ACC112 (cell line): ENCODE data around the gene HBS1L.
A peak's percentile ranks its signal among the peaks of the same experiment; 100 is the strongest.

Experiments used
- H2AFZ ChIP-seq: fragments of 200-600 bp; sonication (generic); one replicate; pipeline ENCODE4 v1.6.0; 2017; ENCODE audit warnings: antibody characterized with exemption, low read length; ENCODE audit not compliant: unreplicated experiment
- H3K27ac ChIP-seq: fragments of 200-600 bp; sonication (generic); 2 replicates; pipeline ENCODE4 v1.5.1; 2014; ENCODE audit warnings: low read depth, mild to moderate bottlenecking, antibody characterized with exemption, low read length, moderate library complexity
- H3K27me3 ChIP-seq: fragments of 200-600 bp; sonication (generic); 2 replicates; pipeline ENCODE4 v1.6.1; 2014; ENCODE audit warnings: mild to moderate bottlenecking, antibody characterized with exemption, low read length, moderate library complexity, mixed read lengths; ENCODE audit not compliant: insufficient read depth
- H3K36me3 ChIP-seq: fragments of 200-600 bp; sonication (generic); 2 replicates; pipeline ENCODE4 v1.6.1; 2016; ENCODE audit warnings: mild to moderate bottlenecking, antibody characterized with exemption, low read length, moderate library complexity, mixed read lengths; ENCODE audit not compliant: insufficient read depth
- H3K4me1 ChIP-seq: fragments of 200-600 bp; sonication (generic); one replicate; pipeline ENCODE4 v1.6.1; 2016; ENCODE audit warnings: low read length, mixed read lengths; ENCODE audit not compliant: insufficient read depth, unreplicated experiment, control insufficient read depth
- H3K4me3 ChIP-seq: fragments of 200-600 bp; sonication (generic); 2 replicates; pipeline ENCODE4 v1.5.1; 2014; ENCODE audit warnings: mild to moderate bottlenecking, low read depth, low read length
- H3K79me2 ChIP-seq: fragments of 200-600 bp; sonication (generic); one replicate; pipeline ENCODE4 v1.6.0; 2016; ENCODE audit warnings: low read length; ENCODE audit not compliant: control insufficient read depth, unreplicated experiment, insufficient read depth

Gene HBS1L

DNA sequence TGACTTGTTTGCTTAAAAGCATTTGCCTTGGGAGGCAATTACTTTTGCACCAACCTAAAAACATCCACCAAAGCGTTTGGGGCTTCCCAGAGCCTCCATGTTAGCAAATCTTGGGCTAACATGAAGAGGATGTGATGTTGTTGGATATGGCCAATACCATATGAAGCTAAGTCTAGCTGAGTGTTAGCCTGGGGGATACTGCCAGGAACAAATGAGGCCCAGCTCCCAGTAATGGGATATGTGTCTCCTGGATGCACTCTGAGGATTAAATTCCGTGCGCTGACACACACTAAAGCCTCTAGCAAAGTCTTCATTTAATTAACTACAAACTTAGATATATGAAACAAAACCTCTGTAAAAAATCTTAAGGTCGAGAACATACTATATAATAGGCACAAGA, 35.3 kb upstream of the HBS1L start:
- H3K79me2 ChIP-seq, result no peaks in the 10 kb centered on the region
- no peaks in the 10 kb centered on the region for H3K36me3 ChIP-seq
- no peak overlapping the region for H3K27ac ChIP-seq
- no peak overlapping the region for H3K4me3 ChIP-seq
- peaks cover 4% of the 10 kb centered on the region for H3K4me1 ChIP-seq
- 0 out of 2 replicates have a peak, but pooled peaks cover 4% of the 10 kb centered on the region for H3K27me3 ChIP-seq
- H2AFZ ChIP-seq, result no peak overlapping the region

DNA sequence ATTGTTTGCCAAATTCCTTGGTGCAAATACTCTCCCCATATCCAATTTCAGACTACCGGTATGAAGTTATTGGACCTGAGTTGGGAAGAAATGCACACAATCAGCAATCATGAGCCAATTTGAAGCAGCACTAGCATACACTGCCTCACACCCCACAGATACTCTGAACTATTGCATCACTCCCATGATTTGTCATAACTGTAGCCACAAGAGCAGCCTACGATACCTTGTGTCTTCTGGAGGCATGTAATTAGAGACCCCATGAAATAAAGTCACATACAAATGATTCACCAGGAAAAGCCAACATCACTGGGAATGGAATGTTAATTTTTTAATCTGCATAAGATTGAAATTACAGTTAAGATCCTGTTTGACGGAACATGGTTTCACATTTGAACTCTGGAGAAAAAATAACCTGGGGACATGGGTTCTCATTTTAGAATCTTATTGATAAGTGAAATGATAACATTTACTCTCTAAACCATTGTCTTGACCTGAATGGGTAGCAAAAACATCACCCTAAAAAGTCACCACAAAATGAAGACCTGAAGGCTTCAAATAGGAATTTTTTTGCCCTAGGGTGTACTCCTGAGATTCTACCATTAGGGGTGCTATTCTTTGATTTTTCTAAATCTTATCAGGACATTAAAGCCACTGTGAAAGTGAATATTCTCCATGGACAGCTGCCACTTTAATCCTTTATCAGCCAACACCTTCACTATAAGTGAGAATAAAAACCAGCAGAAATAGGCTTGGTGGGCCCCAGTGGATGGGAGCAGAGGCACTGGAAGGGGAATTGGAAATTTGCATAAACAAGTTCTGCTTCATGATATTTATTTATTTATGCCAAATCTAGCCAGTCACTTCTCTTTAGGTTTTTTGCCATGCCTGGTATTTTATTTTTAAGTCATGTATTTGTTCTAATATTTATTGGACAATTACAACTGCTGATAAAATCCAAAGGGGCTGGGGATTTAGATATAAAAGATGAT, 34.5 kb upstream of the HBS1L start:
- Histone ChIP-seq H3K79me2 (no peaks in the 10 kb centered on the region), H2AFZ (peak overlapping the region; percentile 8), H3K36me3 (no peaks in the 10 kb centered on the region), H3K4me1 (peaks cover 4% of the 10 kb centered on the region), H3K4me3 (peak overlapping the region; percentile 31), H3K27me3 (0 out of 2 replicates have a peak, but pooled peaks cover 4% of the 10 kb centered on the region), H3K27ac (no peak overlapping the region)

GRCh38 chr6:135088281-135088680, 33.7 kb upstream of the HBS1L start:
- Histone ChIP-seq H3K79me2 (no peaks in the 10 kb centered on the region), H2AFZ (no peak overlapping the region), H3K4me3 (no peak overlapping the region), H3K27ac (no peak overlapping the region), H3K36me3 (no peaks in the 10 kb centered on the region), H3K4me1 (peaks cover 4% of the 10 kb centered on the region), H3K27me3 (0 out of 2 replicates have a peak, but pooled peaks cover 4% of the 10 kb centered on the region)

GRCh38 chr6:135087803-135088202, 33.2 kb upstream of the HBS1L start:
- Histone ChIP-seq H3K4me3 (no peak overlapping the region), H3K36me3 (no peaks in the 10 kb centered on the region), H3K27ac (no peak overlapping the region), H3K27me3 (0 out of 2 replicates have a peak, but pooled peaks cover 2% of the 10 kb centered on the region), H2AFZ (no peak overlapping the region), H3K4me1 (peaks cover 4% of the 10 kb centered on the region), H3K79me2 (no peaks in the 10 kb centered on the region)

- Histone ChIP-seq H2AFZ (no peak overlapping the region), H3K27ac (no peak overlapping the region), H3K4me3 (no peak overlapping the region)
Observed at GRCh38 chr6:135087403-135087802, 32.8 kb upstream of the HBS1L start.

GRCh38 chr6:135086414-135086764, 31.8 kb upstream of the HBS1L start:
- H3K4me1 ChIP-seq, result peaks cover 4% of the 10 kb centered on the region
- no peaks in the 10 kb centered on the region for H3K36me3 ChIP-seq
- H2AFZ ChIP-seq, result peak overlapping the region; percentile 67
- H3K4me3 ChIP-seq, result peak overlapping the region; percentile 27; the same call in 1 of the 2 replicates
- no peaks in the 10 kb centered on the region for H3K27me3 ChIP-seq
- H3K79me2 ChIP-seq, result no peaks in the 10 kb centered on the region
- no peak overlapping the region for H3K27ac ChIP-seq

More at GRCh38 chr6:135087403-135087802, 32.8 kb upstream of the HBS1L start:
- Histone ChIP-seq H3K27me3 (no peaks in the 10 kb centered on the region), H3K79me2 (no peaks in the 10 kb centered on the region), H3K4me1 (peaks cover 4% of the 10 kb centered on the region), H3K36me3 (no peaks in the 10 kb centered on the region)

DNA sequence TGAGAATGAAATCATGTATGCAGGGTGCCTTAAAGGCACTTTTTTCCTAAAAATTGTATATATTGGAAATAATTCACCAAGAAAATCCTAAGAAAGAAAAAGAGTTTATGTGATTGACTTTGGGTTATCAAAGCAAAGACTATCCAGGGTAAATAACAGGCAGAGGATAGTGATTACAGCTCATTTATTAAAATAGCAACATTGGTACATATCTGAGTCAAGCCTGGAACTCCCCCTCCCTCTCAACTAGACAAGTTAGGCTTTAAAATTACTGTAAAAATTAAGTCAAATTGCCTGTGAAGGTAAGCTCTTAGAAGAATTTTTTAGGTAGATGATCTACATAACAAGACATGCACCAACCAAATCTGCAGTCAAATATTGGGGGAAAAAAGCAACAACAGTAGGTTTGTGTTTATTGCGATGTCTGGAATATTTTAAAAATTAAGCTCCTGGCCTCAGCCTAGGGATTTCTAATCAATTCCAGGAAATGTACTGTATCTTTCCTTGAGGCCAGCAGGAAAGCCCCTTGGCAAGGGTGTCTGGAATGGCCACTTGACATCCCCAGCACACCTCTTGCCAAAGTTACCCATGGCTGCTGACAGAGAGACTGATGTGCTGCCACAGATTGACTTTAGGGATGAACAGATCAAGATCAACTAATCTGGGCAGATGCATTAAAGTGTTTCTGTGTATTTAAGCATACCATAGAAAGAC, 31.2 kb upstream of the HBS1L start:
- Histone ChIP-seq H3K36me3 (no peaks in the 10 kb centered on the region), H3K27me3 (no peaks in the 10 kb centered on the region), H3K79me2 (no peaks in the 10 kb centered on the region), H3K4me1 (peaks cover 4% of the 10 kb centered on the region), H3K4me3 (peak overlapping the region; percentile 27; the same call in 1 of the 2 replicates), H2AFZ (peak overlapping the region; percentile 67), H3K27ac (no peak overlapping the region)

GRCh38 chr6:135084916-135085269, 30.3 kb upstream of the HBS1L start:
- Histone ChIP-seq H3K27me3 (no peaks in the 10 kb centered on the region), H3K36me3 (no peaks in the 10 kb centered on the region), H3K79me2 (no peaks in the 10 kb centered on the region), H3K27ac (no peak overlapping the region), H3K4me1 (peaks cover 4% of the 10 kb centered on the region), H2AFZ (no peak overlapping the region), H3K4me3 (no peak overlapping the region)

- Histone ChIP-seq H3K27ac (no peak overlapping the region), H3K4me3 (no peak overlapping the region), H2AFZ (no peak overlapping the region), H3K36me3 (no peaks in the 10 kb centered on the region), H3K4me1 (peaks cover 4% of the 10 kb centered on the region), H3K79me2 (no peaks in the 10 kb centered on the region), H3K27me3 (no peaks in the 10 kb centered on the region)
Observed at GRCh38 chr6:135084001-135084915, 29.6 kb upstream of the HBS1L start.

DNA sequence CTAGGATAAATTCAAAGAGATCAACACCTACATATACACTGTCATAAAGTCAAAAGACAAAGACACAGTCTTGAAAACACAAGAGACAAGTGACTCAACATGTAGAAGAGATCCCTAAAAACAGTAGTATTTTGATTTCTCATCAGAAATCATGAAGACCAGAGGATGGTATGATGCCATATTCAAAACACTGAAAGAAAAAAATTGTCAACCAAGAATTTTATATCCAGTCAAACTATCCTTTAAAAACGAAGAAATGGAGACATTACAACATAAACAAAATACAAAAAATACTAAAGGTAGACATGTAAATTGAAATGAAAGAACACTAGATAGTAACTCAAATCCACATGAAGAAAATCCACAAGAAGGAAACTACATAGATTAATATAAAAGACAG, 27.3 kb upstream of the HBS1L start:
- Histone ChIP-seq H3K79me2 (no peaks in the 10 kb centered on the region), H3K4me3 (no peak overlapping the region), H2AFZ (no peak overlapping the region), H3K4me1 (no peaks in the 10 kb centered on the region), H3K36me3 (no peaks in the 10 kb centered on the region), H3K27ac (no peak overlapping the region), H3K27me3 (no peaks in the 10 kb centered on the region)
